ENCODE results near the gene MUC4. TPM values are rescaled to one million over a fixed set of nuclear protein-coding genes. Genes with fewer than 3 reads are reported as not detected.

The MUC4 gene
- polyA plus RNA-seq, 3 donors: not detected

GRCh38 chr3:195718477-195718984 is 93.2 kb downstream of the MUC4 start:
- H3K9me3 ChIP-seq (replicated peaks in 1 of 2; ENCODE audit: control insufficient read depth in 1 of 2, insufficient read depth in 1 of 2, low read length in 2 of 2): no peaks in the 10 kb centered on the region
- TF ChIP-seq CTCF (IDR thresholded peaks at IDR 0.05): no peak
- WGBS (ENCODE audit: insufficient coverage): 93% methylated on average over 7 of the region's 7 CpGs
- H3K4me3 Mint-ChIP-seq: peak overlapping the region in 1 of 2 donors; percentile 21
- DNase-seq: no peak
- H3K27ac ChIP-seq (ENCODE audit: low read depth in 1 of 2, low read length in 2 of 2): no peak overlapping the region
- H3K27me3 Mint-ChIP-seq (ENCODE audit: low read depth in 3 of 3): peaks cover 11 to 15% (median 11%) of the 10 kb centered on the region in 3 donors
- no peak overlapping the region for H2AFZ ChIP-seq (ENCODE audit: insufficient read depth, low read depth, low read length, poor library complexity, severe bottlenecking)
- no peaks in the 10 kb centered on the region for H4K20me1 ChIP-seq (ENCODE audit: insufficient read depth, low read length)
- peaks cover 8% of the 10 kb centered on the region in 2 donors for H3K36me3 Mint-ChIP-seq
- no peak overlapping the region for H3K27ac Mint-ChIP-seq
- H3K4me3 ChIP-seq (replicated peaks in 1 of 3; ENCODE audit: low read depth in 2 of 3, low read length in 3 of 3): no peak overlapping the region
- H3K4me1 ChIP-seq (ENCODE audit: control insufficient read depth in 1 of 2, insufficient read depth in 2 of 2, low read length in 2 of 2): no peaks in the 10 kb centered on the region
- H3K9ac ChIP-seq (ENCODE audit: insufficient read depth, low read length, poor library complexity, severe bottlenecking): no peak overlapping the region
- H3K4me1 Mint-ChIP-seq: peaks cover 4% of the 10 kb centered on the region
- no peaks in the 10 kb centered on the region for H3K79me2 ChIP-seq (ENCODE audit: insufficient read depth, low read length)
- intact Hi-C loops (cut with micrococcal nuclease): no loop called here
- H3K36me3 ChIP-seq (replicated peaks in 1 of 2; ENCODE audit: control insufficient read depth in 1 of 2, insufficient read depth in 2 of 2, low read length in 2 of 2): peaks cover 0 to 4% of the 10 kb centered on the region in 2 donors
- no peak overlapping the region for H3K4me2 ChIP-seq (replicated peaks; ENCODE audit: extremely low read depth, low read length, poor library complexity, severe bottlenecking)
- peaks cover 0 to 1% (median 0%) of the 10 kb centered on the region in 7 donors for H3K9me3 Mint-ChIP-seq
- no peaks in the 10 kb centered on the region for H3K27me3 ChIP-seq (ENCODE audit: control insufficient read depth in 2 of 2, insufficient read depth in 2 of 2, low read length in 2 of 2)

GRCh38 chr3:195717852-195718476 is 93.8 kb downstream of the MUC4 start:
- no peak overlapping the region for H3K4me3 ChIP-seq (replicated peaks in 1 of 3; ENCODE audit: low read depth in 2 of 3, low read length in 3 of 3)
- Mint-ChIP-seq H3K27me3 (ENCODE audit: low read depth in 3 of 3) (peaks cover 11 to 15% (median 11%) of the 10 kb centered on the region in 3 donors), H3K9me3 (peaks cover 0 to 1% (median 0%) of the 10 kb centered on the region in 7 donors), H3K4me1 (peaks cover 4% of the 10 kb centered on the region), H3K36me3 (peaks cover 8% of the 10 kb centered on the region in 2 donors), H3K4me3 (no peak overlapping the region), H3K27ac (no peak overlapping the region)
- no peak for DNase-seq
- H3K27ac ChIP-seq (ENCODE audit: low read depth in 1 of 2, low read length in 2 of 2): no peak overlapping the region
- no peaks in the 10 kb centered on the region for H3K9me3 ChIP-seq (replicated peaks in 1 of 2; ENCODE audit: control insufficient read depth in 1 of 2, insufficient read depth in 1 of 2, low read length in 2 of 2)
- intact Hi-C loops (cut with micrococcal nuclease): no loop called here
- no peaks in the 10 kb centered on the region for H4K20me1 ChIP-seq (ENCODE audit: insufficient read depth, low read length)
- no peaks in the 10 kb centered on the region for H3K79me2 ChIP-seq (ENCODE audit: insufficient read depth, low read length)
- H3K4me1 ChIP-seq (ENCODE audit: control insufficient read depth in 1 of 2, insufficient read depth in 2 of 2, low read length in 2 of 2): no peaks in the 10 kb centered on the region
- H3K27me3 ChIP-seq (ENCODE audit: control insufficient read depth in 2 of 2, insufficient read depth in 2 of 2, low read length in 2 of 2): no peaks in the 10 kb centered on the region
- no peak overlapping the region for H2AFZ ChIP-seq (ENCODE audit: insufficient read depth, low read depth, low read length, poor library complexity, severe bottlenecking)
- H3K4me2 ChIP-seq (replicated peaks; ENCODE audit: extremely low read depth, low read length, poor library complexity, severe bottlenecking): no peak overlapping the region
- H3K36me3 ChIP-seq (replicated peaks in 1 of 2; ENCODE audit: control insufficient read depth in 1 of 2, insufficient read depth in 2 of 2, low read length in 2 of 2): peaks cover 0 to 4% of the 10 kb centered on the region in 2 donors
- no peak overlapping the region for H3K9ac ChIP-seq (ENCODE audit: insufficient read depth, low read length, poor library complexity, severe bottlenecking)
- no peak for TF ChIP-seq CTCF (IDR thresholded peaks at IDR 0.05)
- 69% methylated on average over 4 of the region's 5 CpGs for WGBS (ENCODE audit: insufficient coverage)

Data from CD14-positive monocyte (primary cell).